ENCODE measurements around the gene SPATA21.
"Not testable (repeated sequence)": the region's sequence is repeated elsewhere in the genome, so short reads cannot be mapped to it uniquely, and the experiment has no call there.

SPATA21 gene

GRCh38 chr1:16436946-16437474, at the start of gene SPATA21:
TSS of gene SPATA21 (minus strand) at chr1:16437424. CDS start at chr1:16431371, 6,053 bp downstream.
- DNase-seq = no peak

- DNase-seq = not testable (repeated sequence)
Observed at GRCh38 chr1:16487011-16487410, 49.8 kb upstream of the SPATA21 start.

GRCh38 chr1:16486316-16486715, 49.1 kb upstream of the SPATA21 start:
- not testable (repeated sequence) for DNase-seq

GRCh38 chr1:16484931-16485330, 47.7 kb upstream of the SPATA21 start:
- DNase-seq = no peak

GRCh38 chr1:16484501-16484835, 47.2 kb upstream of the SPATA21 start:
- no peak for DNase-seq

- not testable (repeated sequence) for DNase-seq
Observed at GRCh38 chr1:16483639-16484500, 46.6 kb upstream of the SPATA21 start.

- not testable (repeated sequence) for DNase-seq
Observed at GRCh38 chr1:16483146-16483545, 45.9 kb upstream of the SPATA21 start.

GRCh38 chr1:16478091-16478490, 40.9 kb upstream of the SPATA21 start:
- no peak for DNase-seq

GRCh38 chr1:16475771-16476770, 38.8 kb upstream of the SPATA21 start:
- not testable (repeated sequence) for DNase-seq

GRCh38 chr1:16474891-16475290, 37.7 kb upstream of the SPATA21 start:
- DNase-seq = not testable (repeated sequence)

GRCh38 chr1:16474166-16474800, 37.1 kb upstream of the SPATA21 start:
- no peak for DNase-seq

- no peak for DNase-seq
Observed at GRCh38 chr1:16468558-16468957, 31.3 kb upstream of the SPATA21 start.

GRCh38 chr1:16464917-16465625, 27.8 kb upstream of the SPATA21 start:
- no peak for DNase-seq

- no peak for DNase-seq
Observed at GRCh38 chr1:16462773-16463330, 25.6 kb upstream of the SPATA21 start.

GRCh38 chr1:16461681-16462080, 24.5 kb upstream of the SPATA21 start:
- DNase-seq = no peak

- no peak for DNase-seq
Observed at GRCh38 chr1:16459352-16459925, 22.2 kb upstream of the SPATA21 start.

- no peak for DNase-seq
Observed at GRCh38 chr1:16458831-16459230, 21.6 kb upstream of the SPATA21 start.

- not testable (repeated sequence) for DNase-seq
Observed at GRCh38 chr1:16456151-16456550, 18.9 kb upstream of the SPATA21 start.

GRCh38 chr1:16454909-16455308, 17.7 kb upstream of the SPATA21 start:
- not testable (repeated sequence) for DNase-seq

GRCh38 chr1:16451841-16452528, 14.8 kb upstream of the SPATA21 start:
- no peak for DNase-seq
